Fibroblast of the aortic adventitia (primary cell): ENCODE data around the gene RPS2. TPM values are rescaled to one million over a fixed set of nuclear protein-coding genes. Genes with fewer than 3 reads are reported as not detected.

Source experiments
- DNase-seq: peaks from one replicate; pipeline ENCODE4 v3.0.0-alpha.2; 2010; ENCODE audit warnings: low read depth
- H3K4me3 ChIP-seq: 2 replicates; pipeline ENCODE4 v1.5.1; 2011; ENCODE audit warnings: low read depth, mild to moderate bottlenecking, control low read depth, low read length, moderate library complexity
- CTCF ChIP-seq: IDR thresholded peaks from 2 replicates; pipeline ENCODE4 v1.5.1; 2011; ENCODE audit warnings: mild to moderate bottlenecking, low read length, control low read depth, inconsistent platforms; ENCODE audit not compliant: insufficient read depth
- total RNA-seq: library from RNA; depleted of rRNA; stranded (reverse); fragments of >200 nt; gene quantifications from 2 replicates; pipeline ENCODE4 v1.2.3, GENCODE V29; 2012; ENCODE audit warnings: low replicate concordance

Gene RPS2
- total RNA-seq, 1 donor = 1,645 TPM

- TF ChIP-seq CTCF = no peak
- DNase-seq = no peak
- H3K4me3 ChIP-seq = no peak overlapping the region
These were observed 14.6 kb downstream of the RPS2 start for GRCh38 chr16:1950047-1950446.

DNA sequence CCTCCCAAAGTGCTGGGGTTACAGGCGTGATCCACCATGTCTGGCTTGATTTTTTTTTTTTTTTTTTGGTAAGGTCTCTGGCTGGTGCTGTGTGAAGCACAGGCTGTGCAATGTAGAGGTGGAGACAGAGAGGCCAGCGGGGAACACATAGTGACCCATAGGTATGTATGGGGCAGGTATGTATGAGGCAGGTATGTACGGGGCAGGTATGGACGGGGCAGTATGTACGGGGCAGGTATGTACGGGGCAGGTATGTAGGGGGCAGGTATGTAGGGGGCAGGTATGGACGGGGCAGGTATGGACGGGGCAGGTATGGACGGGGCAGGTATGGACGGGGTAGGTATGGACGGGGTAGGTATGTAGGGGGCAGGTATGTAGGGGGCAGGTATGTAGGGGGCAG, 15.1 kb downstream of the RPS2 start:
- no peak for DNase-seq
- no peak for TF ChIP-seq CTCF
- no peak overlapping the region for H3K4me3 ChIP-seq

DNA sequence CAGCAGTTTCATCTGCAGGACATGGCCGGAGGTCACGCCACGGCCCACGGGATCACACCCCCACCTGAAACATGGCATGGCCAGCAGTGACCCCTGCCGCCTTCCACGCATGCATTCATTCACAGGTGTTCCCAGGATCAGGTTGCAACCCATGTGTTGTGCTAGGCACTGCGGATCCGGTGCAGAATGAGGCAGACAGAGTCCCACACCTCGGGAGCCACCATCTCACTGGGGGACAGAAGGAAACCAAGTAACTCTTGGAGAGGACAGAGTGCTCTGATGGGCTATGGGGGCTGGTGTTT, 17.3 kb downstream of the RPS2 start:
- no peak for DNase-seq
- no peak overlapping the region for H3K4me3 ChIP-seq
- TF ChIP-seq CTCF = no peak

DNA sequence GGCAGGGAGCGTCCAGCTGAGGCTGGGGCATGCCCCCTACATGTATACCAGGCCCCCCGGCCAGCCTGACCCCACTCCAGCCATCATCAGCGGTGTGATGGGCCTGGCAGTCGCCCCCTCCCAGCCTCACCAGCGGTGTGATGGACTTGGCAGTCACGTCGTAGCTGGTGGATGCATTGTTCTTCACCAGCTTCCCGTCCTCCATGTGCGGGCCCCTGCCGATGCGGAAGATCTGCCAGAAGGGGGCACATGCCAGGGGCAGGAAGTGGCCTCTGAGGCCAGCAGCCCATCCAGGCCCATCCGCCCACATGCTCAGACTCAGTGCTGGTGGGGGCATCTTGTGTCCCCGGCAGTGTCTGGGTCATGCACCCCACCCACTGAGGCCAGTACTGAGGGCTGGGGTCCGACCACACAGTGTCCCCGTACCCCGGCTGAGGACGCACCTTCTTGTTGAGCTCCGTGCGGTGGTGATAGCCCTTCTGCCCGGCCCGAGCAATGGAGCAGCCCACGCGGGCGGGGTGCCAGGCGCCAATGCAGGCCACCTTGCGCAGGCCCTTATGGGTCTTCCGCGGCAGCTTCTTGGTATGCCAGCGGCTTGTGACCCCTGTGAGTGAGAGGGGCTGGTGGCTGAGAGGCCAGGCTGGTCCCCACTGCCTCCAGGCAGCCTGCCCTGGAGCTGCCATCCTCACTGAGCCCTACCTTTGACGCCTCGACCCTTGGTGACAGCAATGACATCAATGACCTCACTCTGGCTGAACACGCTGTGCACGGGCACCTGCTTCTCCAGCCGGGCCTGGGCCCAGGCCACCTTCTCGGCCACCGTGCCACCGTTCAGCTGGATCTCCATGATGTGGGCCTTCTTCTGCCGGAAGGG, 17.9 kb downstream of the RPS2 start:
- TF ChIP-seq CTCF = no peak
- H3K4me3 ChIP-seq = no peak overlapping the region

DNA sequence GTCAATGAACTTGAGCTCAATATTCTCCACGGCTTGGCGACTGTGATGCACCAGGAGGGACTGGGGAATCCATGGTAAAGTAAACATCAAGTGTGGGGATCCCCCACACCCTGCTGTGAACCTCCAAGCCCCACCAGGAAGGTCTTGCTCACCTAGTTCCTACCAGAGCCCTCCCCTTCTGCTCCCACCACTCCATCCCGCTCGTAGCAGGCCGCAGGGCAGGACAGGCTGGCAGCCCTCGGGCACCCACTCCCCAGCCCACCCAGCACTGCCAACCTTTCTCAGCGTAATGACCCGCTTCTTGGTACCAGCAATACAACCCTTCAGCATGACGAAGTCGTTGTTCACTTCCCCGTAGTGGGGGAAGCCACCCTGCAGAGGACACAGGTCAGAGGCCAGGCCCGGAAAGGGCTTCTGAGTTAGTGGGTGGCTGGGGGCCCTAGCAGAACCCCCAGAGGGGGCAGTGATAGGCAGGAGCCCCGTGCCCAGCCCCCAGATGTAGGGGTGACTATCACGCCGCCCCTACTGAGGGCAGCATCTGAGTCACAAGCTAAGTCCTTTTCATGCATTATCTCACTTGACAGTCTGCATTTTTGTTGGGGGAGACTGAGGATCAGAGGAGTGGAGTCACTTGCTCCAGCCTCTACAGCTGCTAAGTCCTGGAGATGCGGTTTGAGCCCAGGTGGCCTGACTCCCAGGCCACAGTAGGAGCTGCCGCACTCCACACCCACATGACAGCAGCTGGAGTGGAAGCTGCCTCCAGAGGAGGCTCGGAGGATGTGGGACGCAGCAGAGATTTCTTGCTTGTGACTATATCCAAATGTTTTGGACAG, 18.9 kb downstream of the RPS2 start:
- no peak for DNase-seq
- H3K4me3 ChIP-seq = no peak overlapping the region
- TF ChIP-seq CTCF = no peak

More for the DNA sequence above, 17.9 kb downstream of the RPS2 start:
- DNase-seq = no peak

DNA sequence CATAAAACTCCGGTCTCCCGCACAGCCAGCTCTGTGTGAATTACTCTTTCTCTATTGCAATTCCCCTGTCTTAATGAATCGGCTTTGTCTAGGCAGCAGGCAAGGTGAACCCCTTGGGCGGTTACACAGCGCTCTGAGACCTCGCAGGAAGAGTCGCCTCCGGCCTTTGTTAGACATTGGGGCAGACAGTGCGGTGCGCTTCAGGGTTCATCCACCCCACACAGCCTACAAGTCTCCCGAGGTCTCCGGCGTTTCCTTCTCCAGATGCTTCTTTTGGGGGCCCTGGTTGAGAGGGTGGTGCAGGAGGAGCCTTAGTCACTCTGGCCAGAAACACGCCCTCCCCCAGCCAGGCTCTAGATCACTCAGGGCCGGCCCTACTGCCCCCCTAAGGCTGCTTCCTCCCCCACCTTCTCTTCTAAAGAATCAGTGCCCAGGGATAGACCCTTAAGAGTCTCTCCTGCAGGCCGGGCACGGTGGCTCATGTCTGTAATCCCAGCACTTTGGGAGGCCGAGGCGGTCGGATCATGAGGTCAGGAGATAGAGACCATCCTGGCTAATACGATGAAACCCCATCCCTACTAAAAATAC, 19.9 kb downstream of the RPS2 start:
- H3K4me3 ChIP-seq = no peak overlapping the region
- no peak for TF ChIP-seq CTCF
- no peak for DNase-seq
